H9 (cell line): Measurements from ENCODE around the gene SCML2. TPM values are rescaled to one million over a fixed set of nuclear protein-coding genes. Genes with fewer than 3 reads are reported as not detected.
A peak's percentile ranks its signal among the peaks of the same experiment; 100 is the strongest.

Source experiments
- DNase-seq: peaks from one replicate; pipeline ENCODE4 v3.0.0-alpha.2; 2017
- H2AFZ ChIP-seq: one replicate; pipeline ENCODE4 v1.6.1; 2013; ENCODE audit warnings: mild to moderate bottlenecking, low read length, control low read depth, moderate library complexity
- H2AK5ac ChIP-seq: 2 replicates; pipeline ENCODE4 v1.6.1; 2013; ENCODE audit warnings: low read length, control low read depth, mixed read lengths; ENCODE audit not compliant: insufficient read length
- H2BK120ac ChIP-seq: one replicate; pipeline ENCODE4 v1.6.1; 2013; ENCODE audit warnings: low read depth, mild to moderate bottlenecking, low read length, control low read depth, inconsistent platforms; ENCODE audit not compliant: poor library complexity, severe bottlenecking
- H2BK12ac ChIP-seq: 2 replicates; pipeline ENCODE4 v1.6.1; 2013; ENCODE audit warnings: low read length, control low read depth, mixed read lengths, low read depth; ENCODE audit not compliant: insufficient read length
- H2BK15ac ChIP-seq: 2 replicates; pipeline ENCODE4 v1.6.1; 2013; ENCODE audit warnings: low read depth, low read length, control low read depth
- H2BK20ac ChIP-seq: one replicate; pipeline ENCODE4 v1.6.1; 2013; ENCODE audit warnings: low read depth, mild to moderate bottlenecking, low read length, control low read depth, inconsistent platforms; ENCODE audit not compliant: poor library complexity, severe bottlenecking
- H2BK5ac ChIP-seq: 2 replicates; pipeline ENCODE4 v1.6.1; 2013; ENCODE audit warnings: low read length, control low read depth, mixed read lengths; ENCODE audit not compliant: insufficient read length
- H3K14ac ChIP-seq: 2 replicates; pipeline ENCODE4 v1.6.1; 2013; ENCODE audit warnings: low read length, control low read depth; ENCODE audit not compliant: insufficient read depth
- H3K18ac ChIP-seq: 2 replicates; pipeline ENCODE4 v1.6.1; 2013; ENCODE audit warnings: low read depth, mild to moderate bottlenecking, mixed read lengths, low read length, control low read depth; ENCODE audit not compliant: insufficient read length
- H3K23ac ChIP-seq: 2 replicates; pipeline ENCODE4 v1.6.1; 2013; ENCODE audit warnings: low read length, control low read depth, mixed read lengths, low read depth; ENCODE audit not compliant: insufficient read length
- H3K23me2 ChIP-seq: 2 replicates; pipeline ENCODE4 v1.6.1; 2013; ENCODE audit warnings: low read depth, mild to moderate bottlenecking, mixed read lengths, low read length, control low read depth; ENCODE audit not compliant: insufficient read length, poor library complexity, severe bottlenecking
- H3K27ac ChIP-seq: 2 replicates; pipeline ENCODE4 v1.5.1; 2013; ENCODE audit warnings: low read length, control low read depth, mixed read lengths, low read depth; ENCODE audit not compliant: insufficient read length
- H3K27me3 ChIP-seq: 2 replicates; pipeline ENCODE4 v1.6.1; 2013; ENCODE audit warnings: low read length, control low read depth, inconsistent platforms; ENCODE audit not compliant: insufficient read depth
- H3K4ac ChIP-seq: 2 replicates; pipeline ENCODE4 v1.6.1; 2013; ENCODE audit warnings: low read depth, mild to moderate bottlenecking, control low read depth, inconsistent platforms, low read length, moderate library complexity
- H3K4me1 ChIP-seq: 2 replicates; pipeline ENCODE4 v1.6.1; 2013; ENCODE audit warnings: low read length, control low read depth, inconsistent platforms; ENCODE audit not compliant: insufficient read depth
- H3K4me2 ChIP-seq: 2 replicates; pipeline ENCODE4 v1.6.1; 2013; ENCODE audit warnings: low read length, control low read depth, mixed read lengths; ENCODE audit not compliant: insufficient read length, insufficient read depth
- H3K56ac ChIP-seq: 2 replicates; pipeline ENCODE4 v1.6.1; 2013; ENCODE audit warnings: low read depth, mild to moderate bottlenecking, mixed read lengths, low read length, control low read depth; ENCODE audit not compliant: insufficient read length
- H3K79me1 ChIP-seq: 2 replicates; pipeline ENCODE4 v1.6.1; 2013; ENCODE audit warnings: low read depth, mild to moderate bottlenecking, moderate library complexity, low read length, control low read depth, inconsistent platforms; ENCODE audit not compliant: insufficient read depth, poor library complexity, severe bottlenecking
- H3K79me2 ChIP-seq: 2 replicates; pipeline ENCODE4 v1.6.1; 2013; ENCODE audit warnings: low read length, control low read depth, inconsistent platforms; ENCODE audit not compliant: insufficient read depth
- H3K9ac ChIP-seq: 2 replicates; pipeline ENCODE4 v1.6.1; 2013; ENCODE audit warnings: low read length, control low read depth, mixed read lengths; ENCODE audit not compliant: insufficient read length; ENCODE audit errors: extremely low read depth
- H3K9me3 ChIP-seq: one replicate; pipeline ENCODE4 v1.6.1; 2013; ENCODE audit warnings: low read depth, low read length, inconsistent platforms; ENCODE audit not compliant: control insufficient read depth
- H3T11ph ChIP-seq: one replicate; pipeline ENCODE4 v1.6.1; 2013; ENCODE audit warnings: mild to moderate bottlenecking, low read length, control low read depth, inconsistent platforms
- H4K20me1 ChIP-seq: one replicate; pipeline ENCODE4 v1.6.1; 2013; ENCODE audit not compliant: control insufficient read depth, insufficient read length, insufficient read depth
- H4K5ac ChIP-seq: 2 replicates; pipeline ENCODE4 v1.6.1; 2013; ENCODE audit warnings: low read depth, mild to moderate bottlenecking, mixed read lengths, low read length, control low read depth; ENCODE audit not compliant: insufficient read length
- H4K8ac ChIP-seq: replicated peaks from 2 replicates; pipeline ENCODE4 v1.6.1; 2013; ENCODE audit warnings: low read length, control low read depth, mixed read lengths, low read depth; ENCODE audit not compliant: insufficient read length
- H4K91ac ChIP-seq: 2 replicates; pipeline ENCODE4 v1.6.1; 2013; ENCODE audit warnings: low read depth, mild to moderate bottlenecking, moderate library complexity, mixed read lengths, low read length, control low read depth; ENCODE audit not compliant: insufficient read length
- H3K27ac Mint-ChIP-seq, 3 experiments: 2 replicates in 2 of 3; 3 replicates in 1 of 3; pipeline ENCODE4 v1.8.0; 2020 to 2021; ENCODE audit warnings: mixed read lengths in 3 of 3, mild to moderate bottlenecking in 1 of 3, moderate library complexity in 1 of 3
- H3K27me3 Mint-ChIP-seq: 2 replicates; pipeline ENCODE4 v1.8.0; 2021; ENCODE audit warnings: low read depth, mild to moderate bottlenecking, moderate library complexity, mixed read lengths
- H3K36me3 Mint-ChIP-seq, 3 experiments: 2 replicates in 2 of 3; 3 replicates in 1 of 3; pipeline ENCODE4 v1.8.0; 2020 to 2021; ENCODE audit warnings: low read depth in 3 of 3, mixed read lengths in 3 of 3; ENCODE audit not compliant: insufficient read depth in 1 of 3
- H3K4me1 Mint-ChIP-seq, 2 experiments: 2 replicates each; pipeline ENCODE4 v1.8.0; 2020; ENCODE audit warnings: mixed read lengths in 2 of 2
- H3K4me3 Mint-ChIP-seq, 2 experiments: 2 replicates in 1 of 2; 3 replicates in 1 of 2; pipeline ENCODE4 v1.8.0; 2020 to 2021; ENCODE audit warnings: mild to moderate bottlenecking in 2 of 2, mixed read lengths in 2 of 2, moderate library complexity in 1 of 2
- H3K9me3 Mint-ChIP-seq, 2 experiments: 2 replicates in 1 of 2; 3 replicates in 1 of 2; pipeline ENCODE4 v1.8.0; 2020; ENCODE audit warnings: mild to moderate bottlenecking in 2 of 2, mixed read lengths in 2 of 2, moderate library complexity in 1 of 2
- WGBS: extraction: QIAGEN DNeasy Blood & Tissue Kit; methylation state at CpG from one replicate; pipeline ENCODE4 v1.1.7; 2013; ENCODE audit warnings: missing lambda C conversion rate, low lambda C conversion rate, mixed read lengths; ENCODE audit not compliant: insufficient read length; ENCODE audit errors: extremely low coverage; 5-methylcytosine and 5-hydroxymethylcytosine counted together
- total RNA-seq: library from RNA; stranded (reverse); gene quantifications from 2 replicates; pipeline ENCODE4 v1.2.1, GENCODE V29; 2021
- TF ChIP-seq, protein P1 (sequence below): fragments of 200-600 bp; sonication (generic); conservative IDR thresholded peaks from 3 replicates; pipeline ENCODE4 v1.8.0; 2021; ENCODE audit warnings: antibody characterized with exemption, mild to moderate bottlenecking

The SCML2 gene
- total RNA-seq, 1 experiment from 2014 or later: 15.5 TPM

- H3K27ac Mint-ChIP-seq: no peak overlapping the region
- Histone ChIP-seq H3K27ac (no peak overlapping the region), H3K79me2 (no peaks in the 10 kb centered on the region), H2AFZ (no peak overlapping the region), H2BK15ac (no peak overlapping the region), H3K4ac (no peak overlapping the region), H2BK5ac (no peak overlapping the region), H2BK20ac (no peak overlapping the region), H3K23me2 (no peaks in the 10 kb centered on the region), H4K8ac (no peak overlapping the region), H2AK5ac (no peak overlapping the region), H3K18ac (no peak overlapping the region), H2BK120ac (no peak overlapping the region), H3T11ph (no peak overlapping the region), H3K14ac (no peak overlapping the region), H3K9ac (no peak overlapping the region), H2BK12ac (no peak overlapping the region), H3K4me1 (no peaks in the 10 kb centered on the region), H3K27me3 (no peaks in the 10 kb centered on the region), H4K20me1 (no peaks in the 10 kb centered on the region), H3K23ac (no peak overlapping the region), H3K4me2 (no peak overlapping the region), H4K5ac (no peak overlapping the region), H3K9me3 (peaks cover 27% of the 10 kb centered on the region), H3K79me1 (no peaks in the 10 kb centered on the region), H4K91ac (no peak overlapping the region), H3K56ac (no peak overlapping the region)
- no peak overlapping the region for H3K4me3 Mint-ChIP-seq
- H3K36me3 Mint-ChIP-seq: peaks cover 10 to 13% (median 10%) of the 10 kb centered on the region in 3 experiments; a peak in 6 of 7 replicates
- H3K4me1 Mint-ChIP-seq: peaks cover 5 to 23% of the 10 kb centered on the region in 2 experiments
- no peaks in the 10 kb centered on the region; the same call in 1 of the 2 replicates for H3K27me3 Mint-ChIP-seq
- peak; percentile 30 for DNase-seq
- TF ChIP-seq, protein P1, sequence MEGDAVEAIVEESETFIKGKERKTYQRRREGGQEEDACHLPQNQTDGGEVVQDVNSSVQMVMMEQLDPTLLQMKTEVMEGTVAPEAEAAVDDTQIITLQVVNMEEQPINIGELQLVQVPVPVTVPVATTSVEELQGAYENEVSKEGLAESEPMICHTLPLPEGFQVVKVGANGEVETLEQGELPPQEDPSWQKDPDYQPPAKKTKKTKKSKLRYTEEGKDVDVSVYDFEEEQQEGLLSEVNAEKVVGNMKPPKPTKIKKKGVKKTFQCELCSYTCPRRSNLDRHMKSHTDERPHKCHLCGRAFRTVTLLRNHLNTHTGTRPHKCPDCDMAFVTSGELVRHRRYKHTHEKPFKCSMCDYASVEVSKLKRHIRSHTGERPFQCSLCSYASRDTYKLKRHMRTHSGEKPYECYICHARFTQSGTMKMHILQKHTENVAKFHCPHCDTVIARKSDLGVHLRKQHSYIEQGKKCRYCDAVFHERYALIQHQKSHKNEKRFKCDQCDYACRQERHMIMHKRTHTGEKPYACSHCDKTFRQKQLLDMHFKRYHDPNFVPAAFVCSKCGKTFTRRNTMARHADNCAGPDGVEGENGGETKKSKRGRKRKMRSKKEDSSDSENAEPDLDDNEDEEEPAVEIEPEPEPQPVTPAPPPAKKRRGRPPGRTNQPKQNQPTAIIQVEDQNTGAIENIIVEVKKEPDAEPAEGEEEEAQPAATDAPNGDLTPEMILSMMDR: 0 out of 3 replicates have a peak, but pooled peaks have one; percentile 24
- no CpG with 5 or more reads among the region's 3 CpGs for WGBS
- H3K9me3 Mint-ChIP-seq: peaks cover 56 to 77% of the 10 kb centered on the region in 2 experiments
Measured at GRCh38 chrX:18294893-18295292, 59.6 kb downstream of the SCML2 start.
